ENCODE data around the gene LRBA. TPM values are rescaled to one million over a fixed set of nuclear protein-coding genes. Genes with fewer than 3 reads are reported as not detected.
A peak's percentile ranks its signal among the peaks of the same experiment; 100 is the strongest.

Gene LRBA
- total and polyA plus RNA-seq, 2 donors (not counting 3 experiments of a cell fraction or from before 2014, with no cell fraction given) = 18.0 to 35.1 TPM

GRCh38 chr4:151012820-151013219 is 2.3 kb downstream of the LRBA start:
- Histone ChIP-seq H3K79me2 (ENCODE audit: control insufficient read depth, insufficient read depth, low read length) (peaks cover 23% of the 10 kb centered on the region), H2AFZ (ENCODE audit: low read depth, low read length) (no peak overlapping the region), H3K27me3 (ENCODE audit: control insufficient read depth in 2 of 2, insufficient read depth in 2 of 2, low read length in 2 of 2) (no peaks in the 10 kb centered on the region), H3K9me3 (replicated peaks; ENCODE audit: control insufficient read depth, insufficient read depth, low read length) (no peaks in the 10 kb centered on the region), H3K4me2 (ENCODE audit: insufficient read depth, low read length) (peak overlapping the region; percentile 78), H3K4me1 (ENCODE audit: control insufficient read depth, extremely low read depth, insufficient read depth, low read length) (peaks cover 19% of the 10 kb centered on the region), H3K9ac (replicated peaks; ENCODE audit: extremely low read depth, insufficient read depth, low read length) (no peak overlapping the region), H3K27ac (ENCODE audit: insufficient read depth, low read depth, low read length) (no peak overlapping the region), H3K9me1 (replicated peaks; ENCODE audit: control insufficient read depth, extremely low read depth, insufficient read depth, low read length) (no peaks in the 10 kb centered on the region), H3K4me3 (replicated peaks in 1 of 3; ENCODE audit: insufficient read depth in 1 of 3, low read depth in 1 of 3, low read length in 3 of 3) (peak overlapping the region in 1 of 3 experiments; percentile 84), H4K20me1 (replicated peaks; ENCODE audit: control insufficient read depth, extremely low read depth, insufficient read depth, low read length) (no peaks in the 10 kb centered on the region), H3K36me3 (ENCODE audit: control insufficient read depth in 2 of 2, extremely low read depth in 1 of 2, insufficient read depth in 2 of 2, low read length in 2 of 2) (no peaks in the 10 kb centered on the region)
- intact Hi-C loops (cut with micrococcal nuclease) = loop anchor here (5.0 kb wide), 2 partner anchors 51 to 1669 kb away; no protein-coding TSS in a partner anchor
- TF ChIP-seq EZH2 (IDR thresholded peaks at IDR 0.05; ENCODE audit: borderline replicate concordance, low read depth, low read length, severe bottlenecking) = no peak
- no peak for TF ChIP-seq GATA2 (IDR thresholded peaks at IDR 0.05; ENCODE audit: insufficient read depth, insufficient read length, low read depth, low read length)
- no peak for TF ChIP-seq MAX (IDR thresholded peaks at IDR 0.05; ENCODE audit: insufficient read depth, insufficient read length)
- no peak for TF ChIP-seq POLR2A (IDR thresholded peaks at IDR 0.05; ENCODE audit: low read depth, low read length)
- TF ChIP-seq MYC (IDR thresholded peaks at IDR 0.05; ENCODE audit: low read depth, low read length) = no peak
- TF ChIP-seq FOS (IDR thresholded peaks at IDR 0.05; ENCODE audit: borderline replicate concordance, insufficient read depth, low read length) = no peak
- TF ChIP-seq CTCF (IDR thresholded peaks at IDR 0.05; ENCODE audit: extremely low read depth in 1 of 2, insufficient read depth in 1 of 2, low read depth in 1 of 2, low read length in 2 of 2) = no peak
- no peak for TF ChIP-seq JUN (IDR thresholded peaks at IDR 0.05; ENCODE audit: borderline replicate concordance, insufficient read depth, insufficient read length, low read depth)
- TF ChIP-seq POLR2AphosphoS5 (IDR thresholded peaks at IDR 0.05; ENCODE audit: insufficient read depth, low read depth, low read length) = no peak
- dilution Hi-C loops (cut with MboI; ENCODE audit: extremely low pct_ligation_motif_present, low sequenced_read_pairs) = no loop called here
- no peak for DNase-seq (ENCODE audit: low read depth, low spot score)
- ChIA-PET CTCF (interaction anchor here (1.0 to 1.5 kb wide), 2 partner anchors 52 to 105 kb away, joined by 3 to 5 read pairs; no protein-coding TSS in a partner anchor), POLR2A (no interaction called here)
- FAIRE-seq = no peak
- no TSS peak for BruUV-seq (replicated peaks)
